ENCODE measurements around the gene SLF2.

DNA sequence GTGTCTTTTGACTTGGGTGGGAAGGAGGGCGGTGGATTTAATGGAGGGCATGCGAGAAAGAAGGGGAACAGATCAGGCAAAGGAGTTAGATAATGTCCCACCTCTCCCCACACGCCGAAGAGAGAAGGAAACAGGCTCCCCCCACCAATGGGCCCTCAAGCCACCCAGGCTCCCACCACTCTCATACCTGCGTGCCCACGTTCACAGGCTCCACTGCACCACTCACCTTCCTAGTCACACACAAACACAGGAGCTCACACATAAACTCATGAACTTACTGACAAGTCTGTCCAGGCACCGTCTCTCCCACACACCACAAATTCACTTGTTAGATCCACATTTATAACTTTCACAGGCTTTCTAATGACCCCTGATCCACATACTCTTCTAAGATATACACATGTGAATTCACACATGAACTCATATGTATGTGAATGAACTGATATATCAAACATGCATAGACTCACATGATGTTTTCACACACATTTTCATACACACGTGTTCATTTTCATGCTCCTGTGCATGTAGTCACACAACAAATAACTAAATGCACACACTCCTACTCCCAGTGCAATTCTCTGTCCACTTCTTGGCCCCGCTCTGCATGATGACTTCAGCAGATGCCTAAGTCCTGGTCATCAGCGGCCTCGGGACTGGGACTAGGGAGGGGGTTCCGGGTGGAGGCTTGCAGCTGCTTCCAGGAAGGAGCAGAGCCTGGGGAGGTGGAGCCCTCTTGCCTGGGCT, 88.3 kb downstream of the SLF2 start:
- TF ChIP-seq, protein P1, sequence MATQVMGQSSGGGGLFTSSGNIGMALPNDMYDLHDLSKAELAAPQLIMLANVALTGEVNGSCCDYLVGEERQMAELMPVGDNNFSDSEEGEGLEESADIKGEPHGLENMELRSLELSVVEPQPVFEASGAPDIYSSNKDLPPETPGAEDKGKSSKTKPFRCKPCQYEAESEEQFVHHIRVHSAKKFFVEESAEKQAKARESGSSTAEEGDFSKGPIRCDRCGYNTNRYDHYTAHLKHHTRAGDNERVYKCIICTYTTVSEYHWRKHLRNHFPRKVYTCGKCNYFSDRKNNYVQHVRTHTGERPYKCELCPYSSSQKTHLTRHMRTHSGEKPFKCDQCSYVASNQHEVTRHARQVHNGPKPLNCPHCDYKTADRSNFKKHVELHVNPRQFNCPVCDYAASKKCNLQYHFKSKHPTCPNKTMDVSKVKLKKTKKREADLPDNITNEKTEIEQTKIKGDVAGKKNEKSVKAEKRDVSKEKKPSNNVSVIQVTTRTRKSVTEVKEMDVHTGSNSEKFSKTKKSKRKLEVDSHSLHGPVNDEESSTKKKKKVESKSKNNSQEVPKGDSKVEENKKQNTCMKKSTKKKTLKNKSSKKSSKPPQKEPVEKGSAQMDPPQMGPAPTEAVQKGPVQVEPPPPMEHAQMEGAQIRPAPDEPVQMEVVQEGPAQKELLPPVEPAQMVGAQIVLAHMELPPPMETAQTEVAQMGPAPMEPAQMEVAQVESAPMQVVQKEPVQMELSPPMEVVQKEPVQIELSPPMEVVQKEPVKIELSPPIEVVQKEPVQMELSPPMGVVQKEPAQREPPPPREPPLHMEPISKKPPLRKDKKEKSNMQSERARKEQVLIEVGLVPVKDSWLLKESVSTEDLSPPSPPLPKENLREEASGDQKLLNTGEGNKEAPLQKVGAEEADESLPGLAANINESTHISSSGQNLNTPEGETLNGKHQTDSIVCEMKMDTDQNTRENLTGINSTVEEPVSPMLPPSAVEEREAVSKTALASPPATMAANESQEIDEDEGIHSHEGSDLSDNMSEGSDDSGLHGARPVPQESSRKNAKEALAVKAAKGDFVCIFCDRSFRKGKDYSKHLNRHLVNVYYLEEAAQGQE (IDR thresholded peaks at IDR 0.05; ENCODE audit: low read depth): no peak
- TF ChIP-seq, protein P2, sequence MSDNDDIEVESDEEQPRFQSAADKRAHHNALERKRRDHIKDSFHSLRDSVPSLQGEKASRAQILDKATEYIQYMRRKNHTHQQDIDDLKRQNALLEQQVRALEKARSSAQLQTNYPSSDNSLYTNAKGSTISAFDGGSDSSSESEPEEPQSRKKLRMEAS (IDR thresholded peaks at IDR 0.05): no peak
- TF ChIP-seq CREB1 (IDR thresholded peaks at IDR 0.05; ENCODE audit: low read depth) (no peak), ZBTB7A (IDR thresholded peaks at IDR 0.05; ENCODE audit: low read depth) (no peak), RAD21 (IDR thresholded peaks at IDR 0.05; ENCODE audit: low read depth) (no peak), EP300 (IDR thresholded peaks at IDR 0.05; ENCODE audit: borderline replicate concordance) (no peak), TEAD4 (IDR thresholded peaks at IDR 0.05) (no peak), CEBPB (IDR thresholded peaks at IDR 0.05) (no peak), TAF1 (IDR thresholded peaks at IDR 0.05; ENCODE audit: low read depth) (no peak), YY1 (IDR thresholded peaks at IDR 0.05; ENCODE audit: low read depth) (no peak)
- TF ChIP-seq, protein P3, sequence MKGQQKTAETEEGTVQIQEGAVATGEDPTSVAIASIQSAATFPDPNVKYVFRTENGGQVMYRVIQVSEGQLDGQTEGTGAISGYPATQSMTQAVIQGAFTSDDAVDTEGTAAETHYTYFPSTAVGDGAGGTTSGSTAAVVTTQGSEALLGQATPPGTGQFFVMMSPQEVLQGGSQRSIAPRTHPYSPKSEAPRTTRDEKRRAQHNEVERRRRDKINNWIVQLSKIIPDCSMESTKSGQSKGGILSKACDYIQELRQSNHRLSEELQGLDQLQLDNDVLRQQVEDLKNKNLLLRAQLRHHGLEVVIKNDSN (IDR thresholded peaks at IDR 0.05): no peak
